A549 (cell line): Measurements from ENCODE around the gene CYP26C1. TPM values are rescaled to one million over a fixed set of nuclear protein-coding genes. Genes with fewer than 3 reads are reported as not detected.

Experiments used
- ATAC-seq, 2 experiments: fragments of 200-7000 bp in 1 of 2; fragments of >200 bp in 1 of 2; cut with Nextera tagmentation in 1 of 2; cut with Tn5 transposase in 1 of 2; 3 replicates each; pipeline versions ENCODE4 v1.8.0 to v1.9.1; 2018 to 2020; ENCODE audit warnings: mild to moderate bottlenecking in 1 of 2, moderate library complexity in 1 of 2
- CTCF ChIA-PET: fragments of 300-600 bp; sonication (Branson Sonifier 250); formaldehyde crosslinking; extraction: SDS; loops from one replicate; lab custom pipeline; 2021; ENCODE audit warnings: antibody characterized with exemption, inconsistent platforms; lab: Yijun Ruan, JAX
- POLR2A ChIA-PET: fragments of 350-600 bp; formaldehyde crosslinking; extraction: SDS; loops from one replicate; lab custom pipeline; 2021; ENCODE audit warnings: antibody characterized with exemption, inconsistent platforms; lab: Yijun Ruan, JAX
- DNase-seq, 2 experiments: peaks; one replicate each; pipeline versions ENCODE4 v3.0.0 to v3.0.0-alpha.2; 2011 to 2016; ENCODE audit warnings: low read depth in 1 of 2, low spot score in 1 of 2
- FAIRE-seq: peaks from 2 replicates; lab custom pipeline; 2011; peaks lifted over from hg19 to GRCh38; lab: Jason Lieb, UNC
- H3K27ac ChIP-seq, 2 experiments: fragments of >200 bp; sonication (Bioruptor Twin); formaldehyde crosslinking; 3 replicates each; pipeline ENCODE4 v1.5.1; 2016 to 2017
- H3K4me1 ChIP-seq: fragments of >200 bp; sonication (Bioruptor Twin); formaldehyde crosslinking; 3 replicates; pipeline ENCODE4 v1.6.1; 2016
- H3K4me2 ChIP-seq: fragments of >200 bp; sonication (Bioruptor Twin); formaldehyde crosslinking; 3 replicates; pipeline ENCODE4 v1.6.1; 2016
- H3K4me3 ChIP-seq: fragments of >200 bp; sonication (Bioruptor Twin); formaldehyde crosslinking; 3 replicates; pipeline ENCODE4 v1.5.1; 2016
- H3K9me3 ChIP-seq: fragments of >200 bp; sonication (Bioruptor Twin); formaldehyde crosslinking; 3 replicates; pipeline ENCODE4 v1.6.1; 2016
- BCL3 ChIP-seq: fragments of >200 bp; sonication (Bioruptor Twin); formaldehyde crosslinking; IDR thresholded peaks from 3 replicates; pipeline ENCODE4 v1.6.1; 2016
- CBX2 ChIP-seq: fragments of 200-600 bp; sonication (generic); IDR thresholded peaks from 2 replicates; pipeline ENCODE4 v1.6.1; 2016; ENCODE audit warnings: low read depth, mild to moderate bottlenecking, borderline replicate concordance
- CBX8 ChIP-seq: fragments of 200-600 bp; sonication (generic); IDR thresholded peaks from 2 replicates; pipeline ENCODE4 v1.6.1; 2016
- CHD4 ChIP-seq: fragments of 200-600 bp; sonication (generic); IDR thresholded peaks from 2 replicates; pipeline ENCODE4 v1.6.1; 2016; ENCODE audit warnings: antibody characterized with exemption, mild to moderate bottlenecking, borderline replicate concordance
- ELK1 ChIP-seq: fragments of 150-350 bp; IDR thresholded peaks from 2 replicates; pipeline ENCODE4 v1.6.1; 2014; ENCODE audit warnings: low read depth, mild to moderate bottlenecking, low read length
- EP300 ChIP-seq, 2 experiments: fragments of >200 bp; sonication (Bioruptor Twin); formaldehyde crosslinking; IDR thresholded peaks; 2 replicates in 1 of 2; 3 replicates in 1 of 2; pipeline ENCODE4 v1.6.1; 2016 to 2017
- ESRRA ChIP-seq: fragments of 150-350 bp; IDR thresholded peaks from 2 replicates; pipeline ENCODE4 v1.6.1; 2014; ENCODE audit warnings: mild to moderate bottlenecking, low read length, borderline replicate concordance
- FOSL2 ChIP-seq, 2 experiments: fragments of 450-650 bp in 1 of 2; fragments of >200 bp in 1 of 2; sonication (Bioruptor Twin) in 1 of 2; formaldehyde crosslinking; IDR thresholded peaks; 2 replicates each; pipeline versions ENCODE4 v1.5.0 to v1.6.1; 2016 to 2020; ENCODE audit warnings: mild to moderate bottlenecking in 1 of 2, moderate library complexity in 1 of 2
- FOXS1 ChIP-seq: fragments of 250-450 bp; sonication (Bioruptor Pico); IDR thresholded peaks from 2 replicates; pipeline ENCODE4 v1.5.0; 2020; ENCODE audit warnings: mild to moderate bottlenecking, moderate library complexity
- GATA3 ChIP-seq: IDR thresholded peaks from 2 replicates; pipeline ENCODE4 v1.6.1; 2012; ENCODE audit warnings: borderline replicate concordance
- HES2 ChIP-seq: fragments of >200 bp; sonication (Bioruptor Twin); formaldehyde crosslinking; IDR thresholded peaks from 2 replicates; pipeline ENCODE4 v1.6.1; 2016
- HEYL ChIP-seq: fragments of 250-450 bp; sonication (Bioruptor Pico); IDR thresholded peaks from 2 replicates; pipeline ENCODE4 v1.8.0; 2021; ENCODE audit warnings: mild to moderate bottlenecking, moderate library complexity
- HOXB13 ChIP-seq: fragments of 250-450 bp; sonication (Bioruptor Pico); IDR thresholded peaks from 2 replicates; pipeline ENCODE4 v1.5.0; 2020; ENCODE audit warnings: low read depth, mild to moderate bottlenecking, moderate library complexity
- KDM1A ChIP-seq: fragments of 200-600 bp; sonication (generic); IDR thresholded peaks from 2 replicates; pipeline ENCODE4 v1.6.1; 2016; ENCODE audit warnings: low read depth, mild to moderate bottlenecking
- KDM5A ChIP-seq: fragments of 200-600 bp; sonication (generic); IDR thresholded peaks from 2 replicates; pipeline ENCODE4 v1.6.1; 2016; ENCODE audit warnings: antibody characterized with exemption, mild to moderate bottlenecking
- NR3C1 ChIP-seq: fragments of >200 bp; sonication (Bioruptor Twin); formaldehyde crosslinking; IDR thresholded peaks from 3 replicates; pipeline ENCODE4 v1.6.1; 2017
- POLR2A ChIP-seq: IDR thresholded peaks from 2 replicates; pipeline ENCODE4 v1.6.1; 2012; ENCODE audit warnings: mild to moderate bottlenecking, low read length
- RAD21 ChIP-seq, 2 experiments: fragments of >200 bp in 1 of 2; sonication (Bioruptor Twin) in 1 of 2; formaldehyde crosslinking in 1 of 2; IDR thresholded peaks in 1 of 2; conservative IDR thresholded peaks in 1 of 2; 2 replicates in 1 of 2; 3 replicates in 1 of 2; pipeline ENCODE4 v1.6.1; 2012 to 2018; ENCODE audit warnings: inconsistent platforms in 1 of 2
- RARB ChIP-seq: fragments of 250-450 bp; sonication (Bioruptor Pico); IDR thresholded peaks from 2 replicates; pipeline ENCODE4 v1.8.0; 2021; ENCODE audit warnings: mild to moderate bottlenecking, moderate library complexity
- RNF2 ChIP-seq: fragments of 200-600 bp; sonication (generic); IDR thresholded peaks from 2 replicates; pipeline ENCODE4 v1.6.1; 2016; ENCODE audit warnings: low read depth, mild to moderate bottlenecking, antibody characterized with exemption, moderate library complexity, borderline replicate concordance
- SMC3 ChIP-seq: fragments of >200 bp; sonication (Bioruptor Twin); formaldehyde crosslinking; IDR thresholded peaks from 3 replicates; pipeline ENCODE4 v1.6.1; 2018; ENCODE audit warnings: inconsistent platforms
- SREBF2 ChIP-seq: fragments of 450-650 bp; IDR thresholded peaks from 2 replicates; pipeline ENCODE4 v1.6.1; 2014; ENCODE audit warnings: mild to moderate bottlenecking, moderate library complexity
- TP53 ChIP-seq: fragments of 250-450 bp; sonication (Bioruptor Pico); IDR thresholded peaks from 2 replicates; pipeline ENCODE4 v1.5.0; 2021; ENCODE audit warnings: mild to moderate bottlenecking, moderate library complexity
- ZC3H11A ChIP-seq: fragments of 450-650 bp; IDR thresholded peaks from 2 replicates; pipeline ENCODE4 v1.6.1; 2014; ENCODE audit warnings: antibody characterized with exemption, mild to moderate bottlenecking
- ZSCAN20 ChIP-seq: fragments of 250-450 bp; sonication (Bioruptor Pico); IDR thresholded peaks from 2 replicates; pipeline ENCODE4 v1.8.0; 2022; ENCODE audit warnings: mild to moderate bottlenecking, moderate library complexity
- WGBS: methylation state at CpG from one replicate; pipeline ENCODE4 v1.1.6; 2017; ENCODE audit errors: missing lambda C conversion rate; 5-methylcytosine and 5-hydroxymethylcytosine counted together
- polyA plus RNA-seq, 4 experiments: library from polyadenylated mRNA; depleted of rRNA in 3 of 4; stranded (reverse); fragments of >200 nt; fragmentation: RNase III in 1 of 4; extraction: RNeasy Plus Mini Kit Qiagen cat#74134 plus additional on column Dnase treatment in 1 of 4; gene quantifications; 2 replicates in 3 of 4; 3 replicates in 1 of 4; pipeline ENCODE4 v1.2.3, GENCODE V29; 2011 to 2017
- TF ChIP-seq, protein P1 (sequence below): fragments of >200 bp; sonication (Bioruptor Twin); formaldehyde crosslinking; IDR thresholded peaks from 3 replicates; pipeline ENCODE4 v1.5.1; 2016
- TF ChIP-seq, protein P2 (sequence below): fragments of 450-650 bp; IDR thresholded peaks from 2 replicates; pipeline ENCODE4 v1.6.1; 2014; ENCODE audit warnings: antibody characterized with exemption
- TF ChIP-seq, protein P3 (sequence below): IDR thresholded peaks from 2 replicates; pipeline ENCODE4 v1.6.1; 2012

The CYP26C1 gene
- polyA plus RNA-seq, 2 of the 4 experiments (the other 2 are of a cell fraction): not detected

DNA sequence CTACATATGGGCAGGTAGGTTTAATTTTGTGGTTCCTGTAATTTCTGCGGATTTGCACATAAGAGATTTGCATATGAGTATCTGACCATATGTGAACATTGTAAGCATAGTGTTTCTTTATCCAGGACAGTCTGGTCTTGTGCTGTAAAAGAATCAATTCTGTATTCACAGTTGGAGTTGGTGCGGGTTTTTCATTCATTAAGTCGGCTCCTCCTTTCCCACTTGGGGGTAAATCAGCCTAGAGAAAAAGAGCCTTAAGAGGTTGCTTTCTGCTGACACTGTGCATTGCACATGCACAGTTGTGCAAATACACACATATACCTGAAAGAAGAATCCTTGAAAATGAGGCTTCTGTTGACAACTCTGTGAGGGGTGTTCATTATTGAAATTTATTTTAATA lies 6.1 kb upstream of the CYP26C1 start:
- Histone ChIP-seq H3K4me2 (no peak overlapping the region), H3K4me1 (no peaks in the 10 kb centered on the region), H3K9me3 (no peaks in the 10 kb centered on the region), H3K4me3 (no peak overlapping the region), H3K27ac (no peak overlapping the region)
- ATAC-seq: no peak
- no peak for FAIRE-seq
- no peak for DNase-seq
- CTCF ChIA-PET: interaction anchor here (1.0 to 1.5 kb wide), 4 partner anchors 9 to 163 kb away, joined by 3 to 4 read pairs (median 4); no protein-coding TSS in a partner anchor
- TF ChIP-seq FOSL2 (IDR thresholded peaks at IDR 0.05): no peak
- TF ChIP-seq FOSL2 (CRISPR knock-in tag; IDR thresholded peaks at IDR 0.05): no peak
- no peak for TF ChIP-seq EP300 (IDR thresholded peaks at IDR 0.05)
- no peak for TF ChIP-seq KDM5A
- no peak for TF ChIP-seq ELK1
- TF ChIP-seq POLR2A: no peak
- no peak for TF ChIP-seq KDM1A
- TF ChIP-seq HES2: no peak
- TF ChIP-seq RARB: no peak
- TF ChIP-seq HOXB13 (CRISPR knock-in tag): no peak
- no peak for TF ChIP-seq SMC3
- no peak for TF ChIP-seq ZC3H11A
- no peak for TF ChIP-seq SREBF2
- no peak for TF ChIP-seq FOXS1 (CRISPR knock-in tag)
- POLR2A ChIA-PET: no interaction called here
- 94% methylated on average over 3 of the region's 3 CpGs for WGBS

GRCh38 chr10:93058139-93058538 lies 2.5 kb upstream of the CYP26C1 start:
- H3K9me3 ChIP-seq: no peaks in the 10 kb centered on the region
- DNase-seq (no peak), FAIRE-seq (no peak), ATAC-seq (no peak)
- TF ChIP-seq CHD4 (no peak), HOXB13 (CRISPR knock-in tag) (no peak), CBX2 (no peak), GATA3 (no peak), NR3C1 (no peak), POLR2A (no peak)
- TF ChIP-seq, protein P1, sequence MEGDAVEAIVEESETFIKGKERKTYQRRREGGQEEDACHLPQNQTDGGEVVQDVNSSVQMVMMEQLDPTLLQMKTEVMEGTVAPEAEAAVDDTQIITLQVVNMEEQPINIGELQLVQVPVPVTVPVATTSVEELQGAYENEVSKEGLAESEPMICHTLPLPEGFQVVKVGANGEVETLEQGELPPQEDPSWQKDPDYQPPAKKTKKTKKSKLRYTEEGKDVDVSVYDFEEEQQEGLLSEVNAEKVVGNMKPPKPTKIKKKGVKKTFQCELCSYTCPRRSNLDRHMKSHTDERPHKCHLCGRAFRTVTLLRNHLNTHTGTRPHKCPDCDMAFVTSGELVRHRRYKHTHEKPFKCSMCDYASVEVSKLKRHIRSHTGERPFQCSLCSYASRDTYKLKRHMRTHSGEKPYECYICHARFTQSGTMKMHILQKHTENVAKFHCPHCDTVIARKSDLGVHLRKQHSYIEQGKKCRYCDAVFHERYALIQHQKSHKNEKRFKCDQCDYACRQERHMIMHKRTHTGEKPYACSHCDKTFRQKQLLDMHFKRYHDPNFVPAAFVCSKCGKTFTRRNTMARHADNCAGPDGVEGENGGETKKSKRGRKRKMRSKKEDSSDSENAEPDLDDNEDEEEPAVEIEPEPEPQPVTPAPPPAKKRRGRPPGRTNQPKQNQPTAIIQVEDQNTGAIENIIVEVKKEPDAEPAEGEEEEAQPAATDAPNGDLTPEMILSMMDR: no peak
- TF ChIP-seq, protein P2, sequence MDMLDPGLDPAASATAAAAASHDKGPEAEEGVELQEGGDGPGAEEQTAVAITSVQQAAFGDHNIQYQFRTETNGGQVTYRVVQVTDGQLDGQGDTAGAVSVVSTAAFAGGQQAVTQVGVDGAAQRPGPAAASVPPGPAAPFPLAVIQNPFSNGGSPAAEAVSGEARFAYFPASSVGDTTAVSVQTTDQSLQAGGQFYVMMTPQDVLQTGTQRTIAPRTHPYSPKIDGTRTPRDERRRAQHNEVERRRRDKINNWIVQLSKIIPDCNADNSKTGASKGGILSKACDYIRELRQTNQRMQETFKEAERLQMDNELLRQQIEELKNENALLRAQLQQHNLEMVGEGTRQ: no peak
- H3K4me3 ChIP-seq: no peak overlapping the region
- 60% methylated on average over 3 of the region's 3 CpGs for WGBS
- ChIA-PET POLR2A (interaction anchor here (1.3 kb wide), 1 partner anchor 15 kb away, joined by 3 read pairs; the partner anchor contains the start of gene CYP26A1), CTCF (interaction anchor here (0.9 to 2.1 kb wide), 3 partner anchors 13 to 294 kb away, joined by 3 to 10 read pairs (median 4); no protein-coding TSS in a partner anchor)
- H3K27ac ChIP-seq: no peak overlapping the region
- H3K4me2 ChIP-seq: no peak overlapping the region
- H3K4me1 ChIP-seq: no peaks in the 10 kb centered on the region

- Histone ChIP-seq H3K4me3 (no peak overlapping the region), H3K9me3 (no peaks in the 10 kb centered on the region), H3K27ac (no peak overlapping the region), H3K4me2 (no peak overlapping the region), H3K4me1 (no peaks in the 10 kb centered on the region)
- TF ChIP-seq KDM5A: no peak
- no peak for TF ChIP-seq RARB
- no peak for TF ChIP-seq RAD21 (conservative IDR thresholded peaks at IDR 0.05 in 1 of 2, IDR thresholded peaks at IDR 0.05 in 1 of 2)
- no peak for TF ChIP-seq HEYL (CRISPR knock-in tag)
- no peak for TF ChIP-seq ESRRA
- no peak for TF ChIP-seq BCL3
- no peak for TF ChIP-seq TP53 (CRISPR knock-in tag)
- TF ChIP-seq, protein P3, sequence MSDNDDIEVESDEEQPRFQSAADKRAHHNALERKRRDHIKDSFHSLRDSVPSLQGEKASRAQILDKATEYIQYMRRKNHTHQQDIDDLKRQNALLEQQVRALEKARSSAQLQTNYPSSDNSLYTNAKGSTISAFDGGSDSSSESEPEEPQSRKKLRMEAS: no peak
- TF ChIP-seq ZC3H11A: no peak
- TF ChIP-seq SREBF2: no peak
- TF ChIP-seq RNF2: no peak
- TF ChIP-seq ZSCAN20: no peak
- TF ChIP-seq CBX8: no peak
- WGBS: 93% methylated on average over 39 of the region's 45 CpGs
- ChIA-PET POLR2A (no interaction called here), CTCF (interaction anchor here (1.3 to 2.6 kb wide), 3 partner anchors 9 to 96 kb away, joined by 3 to 10 read pairs (median 6); no protein-coding TSS in a partner anchor)
- DNase-seq (no peak), FAIRE-seq (no peak), ATAC-seq (no peak)
Measured at GRCh38 chr10:93060887-93061593, 442 bp downstream of the CYP26C1 start.
